HUDEP-2 (cell line): ENCODE results near the gene XRCC5.
A peak's percentile ranks its signal among the peaks of the same experiment; 100 is the strongest.

Experiments used
- DNase-seq, 76 experiments: peaks; one replicate each; lab custom pipeline; 2025; ENCODE audit not compliant: unreplicated experiment in 76 of 76; lab: John Stamatoyannopoulos, UW

Gene XRCC5

DNA sequence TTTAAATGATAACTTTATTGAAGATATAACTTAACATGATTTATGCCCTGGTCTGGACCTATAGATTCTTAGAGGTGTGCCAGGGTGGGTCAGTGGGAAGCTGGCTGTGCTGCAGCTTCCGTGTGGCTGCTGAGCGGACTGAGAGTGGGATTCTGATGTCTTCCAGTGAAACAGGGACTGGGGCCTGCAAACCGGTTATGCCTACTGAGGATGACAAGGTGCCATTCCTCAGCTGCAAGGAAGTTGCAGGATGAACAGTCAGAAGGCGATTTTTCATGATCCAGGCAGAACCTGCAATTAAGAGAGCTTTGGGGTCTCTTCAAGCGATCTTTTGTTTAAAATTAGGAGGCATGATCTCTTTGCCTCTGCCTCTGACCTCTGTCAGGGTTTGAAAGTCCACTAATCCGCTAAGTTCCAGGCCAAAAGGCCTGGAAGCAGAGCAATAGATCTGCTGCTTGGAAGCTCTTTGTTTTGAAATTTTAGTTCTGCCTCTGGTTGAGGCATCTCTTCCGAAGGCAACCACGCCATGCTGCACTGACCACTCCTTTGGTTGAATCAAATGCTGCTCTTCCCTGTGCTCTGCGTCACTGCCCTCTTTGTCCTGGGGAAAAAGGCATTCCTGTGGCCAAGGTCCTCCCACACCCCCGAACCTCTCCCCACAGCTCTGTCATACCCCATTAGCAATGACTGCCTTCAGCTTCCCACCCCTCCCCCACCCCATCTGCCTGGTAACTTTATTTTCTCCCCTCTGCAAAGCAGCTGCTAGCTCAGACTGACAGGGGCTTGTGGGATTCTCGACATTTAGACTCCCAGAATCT is 25.5 kb upstream of the XRCC5 start:
- no peak for DNase-seq

GRCh38 chr2:216084547-216084946 is 24.6 kb upstream of the XRCC5 start:
- DNase-seq, result peak in 1 of 76 experiments; percentile 15

DNA sequence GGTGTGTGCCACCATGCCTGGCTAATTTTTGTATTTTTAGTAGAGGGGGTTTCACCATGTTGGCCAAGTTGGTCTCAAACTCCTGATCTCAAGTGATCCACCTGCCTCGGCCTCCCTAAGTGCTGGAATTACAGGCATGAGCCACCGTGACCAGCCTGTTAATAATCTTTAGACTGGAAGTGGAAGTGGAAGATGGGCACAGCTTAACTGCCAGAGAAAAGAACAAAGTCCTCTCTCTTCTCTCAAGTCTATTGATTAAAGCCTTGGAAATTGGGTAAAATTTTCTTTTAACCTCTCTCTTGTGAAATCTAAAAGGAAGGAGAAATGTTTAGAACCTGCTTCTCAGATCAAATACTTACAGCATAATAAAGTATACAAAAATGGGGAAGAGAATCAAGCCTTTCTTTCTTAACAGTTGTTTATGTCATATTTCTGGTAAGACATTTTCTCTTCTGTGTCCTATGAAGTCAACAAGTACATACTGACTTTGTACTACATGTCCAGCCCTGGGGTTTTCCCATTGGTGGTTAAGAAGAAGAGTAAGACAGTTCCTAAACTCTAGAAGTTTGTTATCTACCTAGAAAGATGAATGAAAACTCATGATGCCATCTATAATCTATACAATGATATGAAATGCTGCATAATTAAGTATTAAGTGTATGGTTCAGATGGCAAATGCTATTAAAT is 22.8 kb upstream of the XRCC5 start:
- no peak for DNase-seq

DNA sequence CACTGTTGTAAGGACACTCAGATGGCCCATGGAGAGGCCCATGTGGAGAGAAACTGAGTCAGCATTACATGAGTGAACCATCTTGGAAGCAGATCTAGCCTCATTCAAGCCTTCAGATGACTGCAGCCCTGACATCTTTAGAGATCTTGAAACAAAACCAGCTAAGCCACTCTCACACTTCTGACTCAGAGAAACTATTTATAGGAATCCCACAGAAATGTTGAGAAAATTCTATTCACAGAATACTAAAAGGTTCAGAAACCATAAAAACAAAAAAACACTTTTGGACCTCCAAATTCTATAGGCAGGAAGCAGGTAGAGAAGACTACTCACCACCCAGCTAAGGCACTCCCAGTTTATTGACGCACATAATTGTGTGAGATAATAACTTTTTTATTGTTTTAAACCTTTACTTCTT is 18.8 kb upstream of the XRCC5 start:
- no peak for DNase-seq

GRCh38 chr2:216092646-216093045 is 16.5 kb upstream of the XRCC5 start:
- DNase-seq, result no peak

DNA sequence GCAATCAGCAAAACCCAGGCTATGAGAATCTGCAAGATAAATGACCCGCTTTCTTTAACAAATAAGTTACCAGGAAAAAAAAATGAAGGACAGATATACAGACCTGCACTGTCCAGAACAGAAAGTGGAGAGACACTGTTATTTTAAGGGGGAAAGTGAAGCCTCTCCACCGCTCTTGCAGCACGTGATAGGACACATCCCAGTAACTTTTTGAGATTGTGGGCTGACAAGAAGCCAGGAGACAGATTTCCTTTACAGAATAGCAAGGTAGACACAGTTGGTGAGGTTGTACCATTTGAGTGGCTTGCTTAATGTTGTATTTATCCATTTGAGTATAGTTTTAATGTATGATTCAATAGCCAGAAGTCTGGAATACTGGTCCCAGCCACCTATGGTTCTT is 14.4 kb upstream of the XRCC5 start:
- DNase-seq, result no peak

DNA sequence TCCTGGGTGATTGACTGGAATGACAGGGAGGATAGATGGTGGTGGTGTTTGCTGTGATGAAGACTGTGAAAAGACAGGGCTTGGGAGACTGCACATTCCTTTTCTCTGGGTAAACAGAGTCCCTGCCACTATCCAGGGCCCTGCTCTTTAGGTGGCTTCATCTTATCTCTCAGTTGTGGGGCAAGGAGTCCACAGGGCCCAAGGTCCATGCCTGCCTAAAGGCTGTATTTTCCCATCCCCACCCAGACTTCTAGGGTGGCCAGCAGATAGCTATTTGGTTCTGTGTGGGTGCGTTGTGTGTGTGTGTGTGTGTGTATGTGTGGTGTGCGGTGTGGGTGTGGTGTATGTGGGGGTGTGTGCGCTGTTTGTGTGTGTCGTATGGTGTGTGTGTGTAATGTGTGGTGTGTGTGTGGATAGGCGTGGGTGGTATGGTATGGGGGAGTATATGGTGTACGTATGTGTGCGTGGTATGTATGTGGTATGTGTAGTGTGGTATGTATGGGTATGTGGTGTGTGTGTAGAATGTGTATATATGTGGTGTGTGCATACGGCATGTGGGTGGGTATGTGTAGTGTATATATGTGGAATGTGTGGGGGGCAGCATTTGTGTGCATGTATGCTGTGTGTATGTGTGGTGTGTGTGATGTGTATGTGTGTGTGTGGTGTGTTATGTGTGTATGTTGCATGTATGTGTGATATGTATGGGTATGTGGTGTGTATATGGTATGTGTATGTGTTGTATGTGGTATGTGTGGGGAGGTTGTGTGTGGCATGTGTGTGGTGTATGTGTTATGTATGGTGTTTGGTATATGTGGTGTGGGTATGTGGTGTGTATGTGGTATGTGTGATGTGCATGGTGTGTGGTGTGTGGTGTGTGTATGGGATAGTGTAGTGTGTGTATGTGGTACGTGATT is 10.5 kb upstream of the XRCC5 start:
- DNase-seq, result no peak

DNA sequence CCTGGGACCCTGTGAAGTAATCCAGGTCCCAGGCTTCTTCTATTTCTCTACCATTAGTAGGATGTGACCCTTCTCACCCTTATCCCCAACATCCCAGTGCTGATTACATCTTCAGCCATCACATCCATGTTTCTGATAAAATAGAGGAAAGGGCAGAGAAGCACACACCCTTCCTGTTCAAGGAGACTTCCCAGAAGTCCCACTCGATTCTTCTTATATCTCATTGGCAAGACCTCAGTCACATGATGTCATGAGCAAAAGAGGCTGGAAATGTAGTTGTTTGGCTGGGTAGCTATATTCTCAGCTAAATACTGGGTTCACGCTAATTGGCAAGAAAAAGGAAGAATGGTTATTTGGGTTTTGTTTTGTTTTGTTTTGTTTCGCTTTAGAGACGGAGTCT is 8.0 kb upstream of the XRCC5 start:
- DNase-seq, result no peak

GRCh38 chr2:216103213-216103612 is 5.9 kb upstream of the XRCC5 start:
- DNase-seq, result no peak

DNA sequence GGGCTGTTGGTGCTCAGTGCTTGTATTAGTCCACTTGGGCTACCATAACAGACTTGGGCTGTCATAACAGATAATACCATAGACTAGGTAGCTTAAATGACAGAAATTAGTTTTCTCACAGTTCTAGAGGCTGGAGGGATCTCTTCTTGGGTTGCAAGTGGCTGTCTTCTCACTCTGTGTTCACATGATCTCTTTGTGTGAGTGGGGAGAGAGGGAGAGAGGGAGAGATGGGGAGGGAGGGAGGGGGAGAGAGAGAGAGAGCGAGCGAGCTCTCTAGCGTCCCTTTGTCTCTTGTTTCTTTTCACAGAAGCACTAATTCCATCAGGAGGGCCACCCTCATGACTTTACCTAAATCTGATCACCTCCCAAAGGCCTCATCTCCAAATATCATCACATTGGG is 4.5 kb upstream of the XRCC5 start:
- DNase-seq, result no peak

- no peak for DNase-seq
These were observed 1.8 kb upstream of the XRCC5 start for GRCh38 chr2:216107320-216107719.

- DNase-seq, result no peak
These were observed 1.4 kb upstream of the XRCC5 start for GRCh38 chr2:216107760-216108159.

DNA sequence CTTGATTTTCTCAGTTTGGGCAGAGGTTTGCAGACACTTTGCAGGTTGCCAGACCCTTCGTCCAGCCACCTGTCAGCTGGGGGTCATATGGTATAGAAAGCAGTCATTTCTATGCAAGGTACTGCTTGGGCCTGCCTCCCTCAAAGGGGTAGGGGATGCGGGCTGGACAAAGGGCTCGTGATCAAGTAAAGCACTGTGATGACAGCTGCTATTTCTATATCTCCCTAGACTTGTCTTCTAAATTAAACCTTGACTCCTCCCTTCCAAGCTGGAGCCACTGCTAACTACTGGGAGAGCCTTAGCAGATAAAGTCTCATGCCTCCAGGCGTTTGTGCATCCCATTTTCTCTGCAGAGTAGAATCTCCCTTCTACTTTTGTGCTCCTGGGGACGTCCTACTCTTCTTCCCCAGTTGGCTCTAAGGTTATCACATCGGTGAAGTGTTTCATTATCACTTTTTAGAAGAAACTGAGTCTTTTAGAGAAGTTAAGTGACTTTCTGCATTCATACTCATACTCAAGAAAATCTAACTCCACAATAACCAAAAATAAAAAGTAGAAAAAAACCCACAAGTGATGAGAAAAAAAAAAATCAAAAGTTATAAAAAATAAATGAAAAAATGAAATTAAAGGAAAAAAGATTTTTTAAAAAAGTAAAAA is 710 bp upstream of the XRCC5 start:
- peak in 10 of 76 experiments; percentile 1 to 14 (median 6) for DNase-seq

DNA sequence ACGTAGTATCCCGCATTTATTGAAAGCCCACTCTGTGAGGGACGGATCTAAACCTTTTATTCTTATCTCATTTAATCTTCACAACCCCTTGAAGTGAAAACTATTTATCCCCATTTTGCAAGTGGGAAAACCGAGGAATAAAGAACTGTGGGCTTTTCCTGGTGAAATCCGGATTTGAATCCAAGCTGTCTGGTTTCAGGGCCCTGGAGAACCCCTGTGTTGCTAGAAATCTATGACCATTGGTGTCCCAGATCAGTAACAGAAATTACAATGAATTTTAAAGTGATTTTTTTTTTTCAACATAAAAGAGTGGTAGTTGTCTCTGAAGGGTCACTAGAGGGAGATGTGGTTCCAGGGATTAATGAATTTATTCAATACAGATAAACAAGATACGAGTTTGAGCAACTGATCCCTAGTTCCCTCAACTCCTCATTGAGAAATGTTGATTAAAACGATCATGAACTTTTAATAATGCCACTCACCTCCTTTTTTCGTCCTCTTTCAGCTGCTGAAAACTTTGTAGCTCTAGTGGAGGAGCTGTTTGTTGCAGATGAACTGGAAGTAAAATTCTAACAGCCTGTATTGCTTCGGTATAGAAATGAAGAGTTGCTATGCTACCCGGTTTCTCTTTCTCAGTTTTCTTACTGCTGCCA is 940 bp downstream of the XRCC5 start:
- DNase-seq, result peak in 14 of 76 experiments; percentile 1 to 43 (median 14)

GRCh38 chr2:216110620-216111019 is 1.5 kb downstream of the XRCC5 start:
- DNase-seq, result no peak

GRCh38 chr2:216111122-216111521 is 2.0 kb downstream of the XRCC5 start:
- no peak for DNase-seq

- DNase-seq, result no peak
These were observed 3.8 kb downstream of the XRCC5 start for GRCh38 chr2:216112926-216113325.

DNA sequence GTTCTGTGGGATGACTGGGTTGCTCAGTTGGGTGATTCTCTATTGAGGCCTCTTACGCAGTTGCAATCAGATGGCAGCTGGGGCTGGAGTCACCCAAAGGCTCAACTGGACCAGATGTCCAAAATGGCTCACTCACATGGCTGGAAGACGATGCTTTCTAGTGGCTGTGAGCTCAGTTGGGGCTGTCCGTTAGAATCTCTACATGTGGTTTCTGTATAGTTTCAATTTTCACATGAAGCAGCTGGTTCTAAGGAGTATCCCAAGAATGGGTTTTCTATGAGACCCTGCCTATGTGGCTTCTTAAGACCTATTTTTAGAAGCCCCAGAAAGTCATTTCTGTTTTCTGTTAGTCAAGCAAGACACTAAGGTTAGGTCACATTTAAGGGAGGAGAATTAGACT is 4.4 kb downstream of the XRCC5 start:
- no peak for DNase-seq

GRCh38 chr2:216114382-216114713 is 5.2 kb downstream of the XRCC5 start:
- DNase-seq, result no peak
